ENCODE results near the gene TMIGD2. TPM values are rescaled to one million over a fixed set of nuclear protein-coding genes. Genes with fewer than 3 reads are reported as not detected.
A peak's percentile ranks its signal among the peaks of the same experiment; 100 is the strongest.

The TMIGD2 gene
- total RNA-seq, 1 experiment from 2014 or later = 0.94 TPM

GRCh38 chr19:4264812-4265211 lies 37.4 kb downstream of the TMIGD2 start:
- H3K4me3 Mint-ChIP-seq = no peak overlapping the region
- POLR2A ChIA-PET = no interaction called here
- no peaks in the 10 kb centered on the region for H3K9me3 Mint-ChIP-seq

More at GRCh38 chr19:4264812-4265211, 37.4 kb downstream of the TMIGD2 start:
- ATAC-seq = no peak
- H3K4me1 Mint-ChIP-seq = no peaks in the 10 kb centered on the region; the same call in 1 of the 2 replicates
- DNase-seq (ENCODE audit: low spot score) = no peak
- no peaks in the 10 kb centered on the region for H3K27me3 Mint-ChIP-seq (ENCODE audit: low read depth)
- H3K36me3 Mint-ChIP-seq = peaks cover 20% of the 10 kb centered on the region
- CTCF ChIA-PET = interaction anchor here (0.5 to 4.5 kb wide), 2 partner anchors 80 to 1604 kb away, joined by 4 to 111 read pairs; partner anchors contain the start of gene MPND
- TF ChIP-seq SOX15 (CRISPR knock-in tag; IDR thresholded peaks at IDR 0.05) = no peak
- no peak for TF ChIP-seq MAX (CRISPR knock-in tag; IDR thresholded peaks at IDR 0.05)
- no peak for TF ChIP-seq USF2 (CRISPR knock-in tag; IDR thresholded peaks at IDR 0.05)
- TF ChIP-seq E2F5 (CRISPR knock-in tag; IDR thresholded peaks at IDR 0.05) = no peak
- no peak for TF ChIP-seq ETV6 (CRISPR knock-in tag; IDR thresholded peaks at IDR 0.05)
- TF ChIP-seq CDX4 (CRISPR knock-in tag; IDR thresholded peaks at IDR 0.05; ENCODE audit: borderline replicate concordance) = no peak
- no peak for TF ChIP-seq KAT7 (CRISPR knock-in tag; IDR thresholded peaks at IDR 0.05; ENCODE audit: borderline replicate concordance)
- no peak for TF ChIP-seq ZNF232 (CRISPR knock-in tag; IDR thresholded peaks at IDR 0.05)
- TF ChIP-seq CREM (CRISPR knock-in tag; IDR thresholded peaks at IDR 0.05) = no peak
- TF ChIP-seq ZNF532 (CRISPR knock-in tag; IDR thresholded peaks at IDR 0.05; ENCODE audit: borderline replicate concordance) = no peak
- no peak for TF ChIP-seq FOXP1 (CRISPR knock-in tag; IDR thresholded peaks at IDR 0.05; ENCODE audit: borderline replicate concordance)
- no peak for TF ChIP-seq ZNF121 (CRISPR knock-in tag; IDR thresholded peaks at IDR 0.05)
- no peak for TF ChIP-seq RELA (CRISPR knock-in tag; IDR thresholded peaks at IDR 0.05; ENCODE audit: borderline replicate concordance)
- TF ChIP-seq MLX (CRISPR knock-in tag; IDR thresholded peaks at IDR 0.05) = no peak
- TF ChIP-seq ERG (CRISPR knock-in tag; IDR thresholded peaks at IDR 0.05) = no peak
- TF ChIP-seq PRDM15 (CRISPR knock-in tag; IDR thresholded peaks at IDR 0.05) = no peak
- H3K27ac Mint-ChIP-seq = peak overlapping the region; percentile 16; the same call in 1 of the 2 replicates
